Mesothelial cell of epicardium (in vitro differentiated cells): Measurements from ENCODE around the gene NFKBIE. TPM values are rescaled to one million over a fixed set of nuclear protein-coding genes. Genes with fewer than 3 reads are reported as not detected.

Source experiments
- DNase-seq, 2 experiments: peaks; one replicate each; pipeline ENCODE4 v3.0.0; 2021; ENCODE audit warnings: low spot score in 2 of 2; ENCODE audit not compliant: unreplicated experiment in 2 of 2
- H3K27ac Mint-ChIP-seq: 2 replicates; pipeline ENCODE4 v1.8.0; 2021; ENCODE audit warnings: mixed read lengths
- H3K27me3 Mint-ChIP-seq: 2 replicates; pipeline ENCODE4 v1.8.0; 2021; ENCODE audit warnings: low read depth, mixed read lengths
- H3K36me3 Mint-ChIP-seq: 2 replicates; pipeline ENCODE4 v1.8.0; 2021; ENCODE audit warnings: mixed read lengths
- H3K4me1 Mint-ChIP-seq: 2 replicates; pipeline ENCODE4 v1.8.0; 2021; ENCODE audit warnings: mixed read lengths
- H3K4me3 Mint-ChIP-seq: 2 replicates; pipeline ENCODE4 v1.8.0; 2021; ENCODE audit warnings: mild to moderate bottlenecking, moderate library complexity, mixed read lengths
- H3K9me3 Mint-ChIP-seq: 2 replicates; pipeline ENCODE4 v1.8.0; 2021; ENCODE audit warnings: mixed read lengths
- CTCF ChIP-seq: fragments of 200-600 bp; sonication (generic); IDR thresholded peaks from one replicate; pipeline ENCODE4 v1.5.0; 2021; ENCODE audit warnings: antibody characterized with exemption; ENCODE audit not compliant: unreplicated experiment
- total RNA-seq: library from RNA; stranded (reverse); gene quantifications from 3 replicates; pipeline ENCODE4 v1.2.1, GENCODE V29; 2021

Gene NFKBIE
- total RNA-seq, 1 donor from 2014 or later, result 9.7 TPM

- peak; percentile 44 to 64 for DNase-seq
- Mint-ChIP-seq H3K4me1 (peaks cover 56% of the 10 kb centered on the region), H3K36me3 (no peaks in the 10 kb centered on the region), H3K27ac (peak within 1 kb of the TSS; percentile 30), H3K9me3 (no peaks in the 10 kb centered on the region), H3K27me3 (peaks cover 21% of the 10 kb centered on the region), H3K4me3 (peak within 1 kb of the TSS; percentile 66)
- no peak for TF ChIP-seq CTCF
These were observed 41.9 kb downstream of the NFKBIE start, which contains the start of gene SLC29A1 for GRCh38 chr6:44223319-44224028. Gene SLC29A1 (plus strand): TSS chr6:44223595. CDS start chr6:44227314, 3,719 bp downstream.

GRCh38 chr6:44222486-44223318 is 42.6 kb downstream of the NFKBIE start:
- DNase-seq, result no peak
- Mint-ChIP-seq H3K9me3 (no peaks in the 10 kb centered on the region), H3K4me3 (peak overlapping the region; percentile 58), H3K36me3 (no peaks in the 10 kb centered on the region), H3K27ac (peak overlapping the region; percentile 30), H3K4me1 (peaks cover 53% of the 10 kb centered on the region), H3K27me3 (peaks cover 27% of the 10 kb centered on the region)
- TF ChIP-seq CTCF, result no peak

GRCh38 chr6:44221961-44222335 is 43.4 kb downstream of the NFKBIE start:
- Mint-ChIP-seq H3K4me1 (peaks cover 46% of the 10 kb centered on the region), H3K27me3 (peaks cover 28% of the 10 kb centered on the region), H3K36me3 (no peaks in the 10 kb centered on the region), H3K27ac (no peak overlapping the region), H3K9me3 (no peaks in the 10 kb centered on the region), H3K4me3 (no peak overlapping the region)
- no peak for DNase-seq
- no peak for TF ChIP-seq CTCF

GRCh38 chr6:44221291-44221960 is 43.9 kb downstream of the NFKBIE start:
- Mint-ChIP-seq H3K4me3 (peak overlapping the region; percentile 1), H3K9me3 (no peaks in the 10 kb centered on the region), H3K4me1 (peaks cover 45% of the 10 kb centered on the region), H3K36me3 (no peaks in the 10 kb centered on the region), H3K27me3 (peaks cover 32% of the 10 kb centered on the region), H3K27ac (no peak overlapping the region)
- DNase-seq, result peak in 1 of 2 experiments; percentile 73
- TF ChIP-seq CTCF, result peak; percentile 61

- Mint-ChIP-seq H3K27me3 (peaks cover 32% of the 10 kb centered on the region), H3K4me3 (peak overlapping the region; percentile 1), H3K36me3 (no peaks in the 10 kb centered on the region), H3K4me1 (peaks cover 41% of the 10 kb centered on the region), H3K27ac (no peak overlapping the region), H3K9me3 (no peaks in the 10 kb centered on the region)
- DNase-seq, result no peak
- TF ChIP-seq CTCF, result no peak
These were observed 44.4 kb downstream of the NFKBIE start for GRCh38 chr6:44220913-44221290.
